ENCODE results near the gene CACNA1D.

The CACNA1D gene

DNA sequence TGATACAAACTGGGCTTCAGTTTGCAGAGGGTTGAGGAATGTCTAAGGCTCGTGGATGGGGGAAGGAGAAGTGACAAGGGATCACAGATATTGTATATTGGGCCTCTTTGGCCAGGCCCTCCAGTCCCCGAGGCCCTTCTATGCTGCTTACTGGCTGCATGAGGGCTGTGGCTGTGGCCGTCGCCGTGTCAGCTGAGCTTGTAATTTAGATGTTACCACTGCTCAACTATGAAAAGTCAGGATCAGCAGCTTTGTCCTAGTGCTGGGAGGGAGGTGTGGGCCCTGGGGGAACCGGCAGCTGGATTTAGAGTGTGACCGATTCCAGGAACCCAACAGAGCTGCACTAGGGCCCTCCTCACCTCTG is 51.6 kb downstream of the CACNA1D start:
- H3K9me3 ChIP-seq (ENCODE audit: control insufficient read depth, low read length) = no peaks in the 10 kb centered on the region
- 82 to 83% methylated on average over 7 of the region's 7 CpGs for WGBS, 2 experiments
- no peak overlapping the region for H3K27ac ChIP-seq (ENCODE audit: insufficient read depth, low read depth, low read length, poor library complexity, severe bottlenecking)
- H3K4me1 ChIP-seq (ENCODE audit: control insufficient read depth, insufficient read depth, low read length) = peaks cover 15% of the 10 kb centered on the region
- no peaks in the 10 kb centered on the region for H3K27me3 ChIP-seq (ENCODE audit: control insufficient read depth, insufficient read depth, low read length, poor library complexity, severe bottlenecking)
- H3K36me3 ChIP-seq (ENCODE audit: control insufficient read depth, insufficient read depth, low read length) = no peaks in the 10 kb centered on the region
- no peak overlapping the region for H3K4me3 ChIP-seq (ENCODE audit: insufficient read depth, low read depth, low read length)

- H3K9me3 ChIP-seq (ENCODE audit: control insufficient read depth, low read length) = no peaks in the 10 kb centered on the region
- no peaks in the 10 kb centered on the region for H3K27me3 ChIP-seq (ENCODE audit: control insufficient read depth, insufficient read depth, low read length, poor library complexity, severe bottlenecking)
- peaks cover 15% of the 10 kb centered on the region for H3K4me1 ChIP-seq (ENCODE audit: control insufficient read depth, insufficient read depth, low read length)
- H3K27ac ChIP-seq (ENCODE audit: insufficient read depth, low read depth, low read length, poor library complexity, severe bottlenecking) = no peak overlapping the region
- H3K36me3 ChIP-seq (ENCODE audit: control insufficient read depth, insufficient read depth, low read length) = no peaks in the 10 kb centered on the region
- H3K4me3 ChIP-seq (ENCODE audit: insufficient read depth, low read depth, low read length) = no peak overlapping the region
- WGBS, 2 experiments = 91 to 92% methylated on average over 8 of the region's 8 CpGs
Measured at GRCh38 chr3:53547327-53547726, 52.9 kb downstream of the CACNA1D start.

- Histone ChIP-seq H3K4me1 (ENCODE audit: control insufficient read depth, insufficient read depth, low read length) (peaks cover 14% of the 10 kb centered on the region), H3K27ac (ENCODE audit: insufficient read depth, low read depth, low read length, poor library complexity, severe bottlenecking) (no peak overlapping the region), H3K9me3 (ENCODE audit: control insufficient read depth, low read length) (no peaks in the 10 kb centered on the region), H3K4me3 (ENCODE audit: insufficient read depth, low read depth, low read length) (no peak overlapping the region), H3K27me3 (ENCODE audit: control insufficient read depth, insufficient read depth, low read length, poor library complexity, severe bottlenecking) (no peaks in the 10 kb centered on the region), H3K36me3 (ENCODE audit: control insufficient read depth, insufficient read depth, low read length) (no peaks in the 10 kb centered on the region)
- 86 to 89% methylated on average over 8 of the region's 8 CpGs for WGBS, 2 experiments
Measured at GRCh38 chr3:53550005-53550620, 55.7 kb downstream of the CACNA1D start.

DNA sequence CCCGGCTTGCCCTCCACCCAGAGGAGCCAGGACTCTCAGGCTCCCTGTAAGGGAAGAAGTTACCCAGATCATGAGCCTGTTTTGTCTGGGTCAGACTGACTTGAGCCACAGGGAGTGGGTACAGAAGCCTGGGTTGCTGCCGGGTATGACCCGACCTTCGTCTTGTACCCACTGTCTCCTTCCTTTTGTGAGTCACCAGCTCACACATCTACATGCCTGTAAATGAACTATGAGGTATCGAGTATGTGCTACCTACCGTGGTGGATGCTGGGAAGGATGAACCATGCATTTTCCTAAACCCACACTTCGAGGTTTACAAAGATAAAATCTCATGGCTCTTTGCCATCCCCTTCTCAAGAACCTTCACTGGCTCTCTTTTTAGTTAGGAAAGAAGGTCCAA is 56.9 kb downstream of the CACNA1D start:
- Histone ChIP-seq H3K9me3 (ENCODE audit: control insufficient read depth, low read length) (no peaks in the 10 kb centered on the region), H3K27ac (ENCODE audit: insufficient read depth, low read depth, low read length, poor library complexity, severe bottlenecking) (no peak overlapping the region), H3K4me1 (ENCODE audit: control insufficient read depth, insufficient read depth, low read length) (peaks cover 2% of the 10 kb centered on the region), H3K27me3 (ENCODE audit: control insufficient read depth, insufficient read depth, low read length, poor library complexity, severe bottlenecking) (no peaks in the 10 kb centered on the region), H3K4me3 (ENCODE audit: insufficient read depth, low read depth, low read length) (no peak overlapping the region), H3K36me3 (ENCODE audit: control insufficient read depth, insufficient read depth, low read length) (no peaks in the 10 kb centered on the region)
- 92 to 96% methylated on average over 7 of the region's 7 CpGs for WGBS, 2 experiments

DNA sequence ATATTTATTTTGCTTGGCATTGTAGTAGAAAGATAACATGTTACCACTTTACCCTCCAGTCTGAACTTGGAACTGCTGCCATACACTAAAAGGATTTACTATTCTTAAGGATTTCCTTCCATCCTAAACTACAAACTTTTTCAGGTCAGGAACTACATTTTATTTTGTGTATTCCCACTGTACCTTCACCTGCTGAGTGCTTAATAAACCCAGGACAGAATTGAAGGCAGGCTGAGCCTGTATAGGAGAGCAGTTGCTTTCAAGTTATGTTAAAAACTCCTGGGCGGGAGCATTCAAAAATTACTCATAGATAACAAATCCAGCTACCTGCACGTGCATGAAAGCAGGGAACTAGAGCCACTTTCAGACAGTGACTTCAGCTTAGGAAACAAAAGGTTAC is 58.3 kb downstream of the CACNA1D start:
- 72 to 92% methylated on average over 2 of the region's 2 CpGs for WGBS, 2 experiments
- H3K27ac ChIP-seq (ENCODE audit: insufficient read depth, low read depth, low read length, poor library complexity, severe bottlenecking) = no peak overlapping the region
- no peaks in the 10 kb centered on the region for H3K4me1 ChIP-seq (ENCODE audit: control insufficient read depth, insufficient read depth, low read length)
- H3K36me3 ChIP-seq (ENCODE audit: control insufficient read depth, insufficient read depth, low read length) = no peaks in the 10 kb centered on the region
- no peak overlapping the region for H3K4me3 ChIP-seq (ENCODE audit: insufficient read depth, low read depth, low read length)
- H3K27me3 ChIP-seq (ENCODE audit: control insufficient read depth, insufficient read depth, low read length, poor library complexity, severe bottlenecking) = no peaks in the 10 kb centered on the region
- H3K9me3 ChIP-seq (ENCODE audit: control insufficient read depth, low read length) = no peaks in the 10 kb centered on the region

DNA sequence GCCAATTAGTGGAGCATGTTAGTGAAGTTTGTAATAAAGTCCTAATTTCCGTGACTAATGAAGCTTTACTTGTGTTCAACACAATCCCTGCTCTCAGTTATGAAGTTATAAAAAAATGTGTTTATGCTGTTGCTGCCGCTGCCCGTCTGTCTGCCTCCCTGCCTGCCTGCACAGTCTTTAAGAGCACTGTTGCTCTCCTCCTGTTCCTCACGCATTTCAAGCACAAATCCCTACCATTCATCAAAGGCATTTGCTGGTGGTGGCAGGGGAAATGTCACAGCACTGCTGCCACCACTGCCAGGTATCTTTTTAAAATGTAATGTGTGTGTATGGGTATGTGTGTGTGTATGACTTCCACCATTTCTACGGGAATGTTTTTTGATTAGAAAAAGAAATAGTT is 58.8 kb downstream of the CACNA1D start:
- 67 to 68% methylated on average over 5 of the region's 5 CpGs for WGBS, 2 experiments
- Histone ChIP-seq H3K27ac (ENCODE audit: insufficient read depth, low read depth, low read length, poor library complexity, severe bottlenecking) (no peak overlapping the region), H3K27me3 (ENCODE audit: control insufficient read depth, insufficient read depth, low read length, poor library complexity, severe bottlenecking) (no peaks in the 10 kb centered on the region), H3K36me3 (ENCODE audit: control insufficient read depth, insufficient read depth, low read length) (no peaks in the 10 kb centered on the region), H3K9me3 (ENCODE audit: control insufficient read depth, low read length) (no peaks in the 10 kb centered on the region), H3K4me1 (ENCODE audit: control insufficient read depth, insufficient read depth, low read length) (no peaks in the 10 kb centered on the region), H3K4me3 (ENCODE audit: insufficient read depth, low read depth, low read length) (no peak overlapping the region)

GRCh38 chr3:53554559-53555067 is 60.2 kb downstream of the CACNA1D start:
- Histone ChIP-seq H3K27me3 (ENCODE audit: control insufficient read depth, insufficient read depth, low read length, poor library complexity, severe bottlenecking) (no peaks in the 10 kb centered on the region), H3K4me1 (ENCODE audit: control insufficient read depth, insufficient read depth, low read length) (no peaks in the 10 kb centered on the region), H3K9me3 (ENCODE audit: control insufficient read depth, low read length) (no peaks in the 10 kb centered on the region), H3K4me3 (ENCODE audit: insufficient read depth, low read depth, low read length) (no peak overlapping the region), H3K36me3 (ENCODE audit: control insufficient read depth, insufficient read depth, low read length) (no peaks in the 10 kb centered on the region), H3K27ac (ENCODE audit: insufficient read depth, low read depth, low read length, poor library complexity, severe bottlenecking) (no peak overlapping the region)
- 95 to 99% methylated on average over 3 to 4 of the region's 4 CpGs for WGBS, 2 experiments

DNA sequence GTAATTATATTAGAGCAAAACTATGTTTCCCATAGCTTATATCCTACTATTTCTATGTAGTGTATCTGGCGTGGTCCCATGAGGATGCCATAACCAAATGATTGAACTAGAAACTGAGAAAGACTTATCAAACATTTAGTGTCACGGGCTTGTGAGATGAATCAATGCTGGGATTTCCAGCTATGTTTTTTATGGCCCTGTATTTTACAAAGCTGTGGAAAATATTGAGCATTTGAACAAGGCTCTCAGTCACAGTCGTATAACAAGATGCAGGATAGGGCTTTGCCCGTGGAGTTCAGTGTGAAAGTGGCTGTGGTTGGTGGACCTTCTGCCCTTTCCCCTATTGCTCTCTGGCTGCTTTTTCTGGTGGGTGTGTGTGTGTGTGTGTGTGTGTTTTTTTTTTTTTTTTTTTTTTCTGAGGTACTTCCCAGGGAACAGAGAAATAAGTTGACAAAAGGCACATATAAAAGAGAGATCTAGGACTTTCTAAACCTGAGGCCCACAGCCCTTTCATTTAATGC is 60.7 kb downstream of the CACNA1D start:
- Histone ChIP-seq H3K9me3 (ENCODE audit: control insufficient read depth, low read length) (no peaks in the 10 kb centered on the region), H3K36me3 (ENCODE audit: control insufficient read depth, insufficient read depth, low read length) (no peaks in the 10 kb centered on the region), H3K4me1 (ENCODE audit: control insufficient read depth, insufficient read depth, low read length) (no peaks in the 10 kb centered on the region), H3K27ac (ENCODE audit: insufficient read depth, low read depth, low read length, poor library complexity, severe bottlenecking) (no peak overlapping the region), H3K4me3 (ENCODE audit: insufficient read depth, low read depth, low read length) (no peak overlapping the region), H3K27me3 (ENCODE audit: control insufficient read depth, insufficient read depth, low read length, poor library complexity, severe bottlenecking) (no peaks in the 10 kb centered on the region)
- 95% methylated on average over 4 of the region's 4 CpGs for WGBS, 2 experiments

DNA sequence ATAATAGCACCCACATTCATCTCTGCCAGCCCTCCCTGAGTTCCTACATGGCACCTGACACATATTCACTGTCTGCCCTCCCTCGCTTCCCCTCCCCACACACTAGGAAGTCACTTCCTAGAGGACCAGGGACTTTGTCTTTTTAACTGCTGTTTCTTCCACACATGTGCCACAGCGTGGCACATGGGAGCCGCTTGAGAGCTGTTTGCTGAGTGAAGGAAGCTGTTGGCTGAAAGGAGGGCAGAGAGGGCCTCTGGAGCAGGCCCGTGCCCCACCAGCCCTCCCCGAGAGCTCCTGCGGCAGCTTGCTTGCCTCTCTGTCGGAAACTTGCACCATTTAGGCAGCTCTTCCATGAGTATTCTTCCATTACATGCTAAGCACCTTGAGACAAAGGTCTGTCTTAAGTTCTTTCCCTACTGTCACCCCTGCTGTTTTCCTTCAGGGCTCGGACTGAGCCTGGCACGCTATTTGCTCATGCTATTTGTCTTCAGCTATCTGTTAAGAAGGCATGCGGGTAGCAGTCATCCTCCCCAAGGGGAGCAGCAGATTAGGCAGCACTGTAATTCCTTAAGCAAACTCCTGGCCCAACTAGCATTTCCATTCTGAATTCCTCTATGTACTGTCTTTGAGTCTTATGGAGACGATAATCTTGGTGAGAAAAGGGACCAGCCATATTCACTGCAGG is 72.2 kb downstream of the CACNA1D start:
- Histone ChIP-seq H3K4me3 (ENCODE audit: insufficient read depth, low read depth, low read length) (no peak overlapping the region), H3K36me3 (ENCODE audit: control insufficient read depth, insufficient read depth, low read length) (no peaks in the 10 kb centered on the region), H3K27me3 (ENCODE audit: control insufficient read depth, insufficient read depth, low read length, poor library complexity, severe bottlenecking) (no peaks in the 10 kb centered on the region), H3K9me3 (ENCODE audit: control insufficient read depth, low read length) (no peaks in the 10 kb centered on the region), H3K4me1 (ENCODE audit: control insufficient read depth, insufficient read depth, low read length) (peaks cover 8% of the 10 kb centered on the region), H3K27ac (ENCODE audit: insufficient read depth, low read depth, low read length, poor library complexity, severe bottlenecking) (no peak overlapping the region)
- WGBS, 2 experiments = 52 to 68% methylated on average over 11 of the region's 11 CpGs

DNA sequence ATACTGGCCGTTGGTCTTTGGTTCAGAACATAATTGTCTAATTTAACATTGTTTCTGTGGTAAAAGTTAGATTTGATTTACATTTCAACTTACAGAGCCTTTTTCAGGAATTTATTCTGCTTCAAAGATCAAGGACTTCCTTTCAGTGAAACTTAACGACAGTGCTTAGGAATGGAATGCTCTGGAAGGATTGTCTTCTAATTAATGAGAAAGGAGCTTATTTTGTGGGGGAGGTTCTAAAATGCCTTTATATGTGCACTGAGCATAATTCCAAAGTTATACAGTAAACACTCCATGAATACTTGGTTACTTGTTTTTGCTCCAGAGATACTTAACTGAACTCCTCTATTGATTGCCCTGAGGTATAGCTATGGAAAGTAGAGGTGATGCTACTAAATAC is 75.7 kb downstream of the CACNA1D start:
- WGBS, 2 experiments = 63 to 69% methylated on average over 1 to 2 of the region's 2 CpGs
- H3K27ac ChIP-seq (ENCODE audit: insufficient read depth, low read depth, low read length, poor library complexity, severe bottlenecking) = no peak overlapping the region

More for the DNA sequence above, 75.7 kb downstream of the CACNA1D start:
- Histone ChIP-seq H3K4me3 (ENCODE audit: insufficient read depth, low read depth, low read length) (no peak overlapping the region), H3K9me3 (ENCODE audit: control insufficient read depth, low read length) (no peaks in the 10 kb centered on the region), H3K27me3 (ENCODE audit: control insufficient read depth, insufficient read depth, low read length, poor library complexity, severe bottlenecking) (no peaks in the 10 kb centered on the region), H3K4me1 (ENCODE audit: control insufficient read depth, insufficient read depth, low read length) (peaks cover 8% of the 10 kb centered on the region), H3K36me3 (ENCODE audit: control insufficient read depth, insufficient read depth, low read length) (no peaks in the 10 kb centered on the region)
